ENCODE measurements around the gene TBC1D22A. TPM values are rescaled to one million over a fixed set of nuclear protein-coding genes. Genes with fewer than 3 reads are reported as not detected.

The TBC1D22A gene
- polyA plus RNA-seq, 1 experiment = 24.2 TPM

DNA sequence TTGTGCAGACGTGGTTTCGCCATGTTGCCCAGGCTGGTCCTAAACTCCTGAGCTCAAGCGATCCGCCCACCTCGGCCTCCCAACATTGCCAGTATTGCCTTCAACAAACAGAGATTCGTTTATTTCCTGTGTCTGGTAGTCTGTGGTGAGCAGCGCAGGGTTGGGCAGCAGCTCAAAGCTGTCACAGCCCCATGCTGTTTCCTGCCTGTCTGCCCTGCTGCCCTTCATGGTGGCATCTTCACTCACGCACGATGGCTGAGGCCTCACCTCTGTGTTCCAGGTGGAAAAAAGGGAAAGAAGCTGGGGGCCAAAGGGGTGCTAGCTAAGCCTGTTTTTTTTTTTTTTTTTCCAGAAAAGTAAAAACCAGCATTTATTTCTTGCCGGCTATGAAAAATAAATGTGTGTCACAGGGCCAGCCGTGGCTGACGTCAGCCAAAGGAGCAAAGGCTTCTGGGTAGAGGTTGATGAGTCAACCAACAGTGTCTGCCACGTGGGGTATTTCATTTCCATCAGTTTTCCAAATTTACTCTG lies 28.8 kb downstream of the TBC1D22A start:
- CTCF ChIA-PET = interaction anchor here (0.8 to 4.9 kb wide), 2 partner anchors 12 to 15 kb away, joined by 3 to 34 read pairs; no protein-coding TSS in a partner anchor
- POLR2A ChIA-PET = no interaction called here
- TF ChIP-seq, protein P1, sequence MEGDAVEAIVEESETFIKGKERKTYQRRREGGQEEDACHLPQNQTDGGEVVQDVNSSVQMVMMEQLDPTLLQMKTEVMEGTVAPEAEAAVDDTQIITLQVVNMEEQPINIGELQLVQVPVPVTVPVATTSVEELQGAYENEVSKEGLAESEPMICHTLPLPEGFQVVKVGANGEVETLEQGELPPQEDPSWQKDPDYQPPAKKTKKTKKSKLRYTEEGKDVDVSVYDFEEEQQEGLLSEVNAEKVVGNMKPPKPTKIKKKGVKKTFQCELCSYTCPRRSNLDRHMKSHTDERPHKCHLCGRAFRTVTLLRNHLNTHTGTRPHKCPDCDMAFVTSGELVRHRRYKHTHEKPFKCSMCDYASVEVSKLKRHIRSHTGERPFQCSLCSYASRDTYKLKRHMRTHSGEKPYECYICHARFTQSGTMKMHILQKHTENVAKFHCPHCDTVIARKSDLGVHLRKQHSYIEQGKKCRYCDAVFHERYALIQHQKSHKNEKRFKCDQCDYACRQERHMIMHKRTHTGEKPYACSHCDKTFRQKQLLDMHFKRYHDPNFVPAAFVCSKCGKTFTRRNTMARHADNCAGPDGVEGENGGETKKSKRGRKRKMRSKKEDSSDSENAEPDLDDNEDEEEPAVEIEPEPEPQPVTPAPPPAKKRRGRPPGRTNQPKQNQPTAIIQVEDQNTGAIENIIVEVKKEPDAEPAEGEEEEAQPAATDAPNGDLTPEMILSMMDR (IDR thresholded peaks at IDR 0.05; ENCODE audit: insufficient read depth, low read depth, low read length) = no peak
- Histone ChIP-seq H3K36me3 (ENCODE audit: control insufficient read depth, insufficient read depth, low read length) (peaks cover 17% of the 10 kb centered on the region), H3K4me3 (ENCODE audit: low read depth, low read length) (no peak overlapping the region), H3K27me3 (ENCODE audit: control insufficient read depth, insufficient read depth, low read length) (no peaks in the 10 kb centered on the region)
- no peak for DNase-seq (ENCODE audit: low read depth)

DNA sequence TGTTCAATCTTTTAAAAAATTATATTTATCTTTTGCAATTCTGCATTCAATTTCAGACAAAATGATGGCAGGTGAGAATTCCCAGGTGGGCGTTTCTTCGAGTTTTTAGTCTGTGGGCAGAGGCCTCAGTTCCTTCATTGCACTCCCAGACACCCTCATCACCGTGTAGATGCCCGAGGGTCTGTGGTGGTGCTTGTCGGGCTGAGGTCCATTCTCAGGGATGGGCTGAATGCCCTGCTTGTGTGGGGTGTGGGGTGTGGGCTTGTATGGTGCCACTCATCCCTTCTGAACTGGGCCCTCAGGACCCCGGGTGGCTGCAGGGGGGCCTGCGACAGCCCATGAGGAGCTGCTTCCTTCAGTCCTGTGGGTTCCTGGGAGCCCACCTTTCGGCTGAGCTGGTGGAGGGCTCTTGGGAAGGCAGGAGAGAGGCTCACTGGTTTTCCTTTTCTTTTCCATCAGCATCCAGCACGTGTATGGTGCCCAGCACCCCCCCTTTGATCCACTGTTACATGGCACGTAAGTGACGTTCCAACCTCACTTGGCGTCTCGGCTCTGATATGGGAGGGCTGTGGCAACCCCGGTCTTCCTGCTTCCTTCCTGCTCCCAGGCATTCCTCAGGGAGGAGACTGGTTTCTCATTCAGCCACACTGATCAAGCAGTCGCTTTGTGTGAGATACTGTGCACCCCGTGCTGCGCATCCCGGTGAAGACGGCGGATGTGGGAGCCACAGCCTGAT lies 29.8 kb downstream of the TBC1D22A start:
- POLR2A ChIA-PET = no interaction called here
- CTCF ChIA-PET = interaction anchor here (0.8 to 4.9 kb wide), 3 partner anchors 11 to 34 kb away, joined by 3 to 34 read pairs (median 8); no protein-coding TSS in a partner anchor
- no peak for DNase-seq (ENCODE audit: low read depth)
- TF ChIP-seq, protein P1 (IDR thresholded peaks at IDR 0.05; ENCODE audit: insufficient read depth, low read depth, low read length) = no peak
- H3K27me3 ChIP-seq (ENCODE audit: control insufficient read depth, insufficient read depth, low read length) = no peaks in the 10 kb centered on the region
- H3K36me3 ChIP-seq (ENCODE audit: control insufficient read depth, insufficient read depth, low read length) = peaks cover 17% of the 10 kb centered on the region
- H3K4me3 ChIP-seq (ENCODE audit: low read depth, low read length) = no peak overlapping the region

DNA sequence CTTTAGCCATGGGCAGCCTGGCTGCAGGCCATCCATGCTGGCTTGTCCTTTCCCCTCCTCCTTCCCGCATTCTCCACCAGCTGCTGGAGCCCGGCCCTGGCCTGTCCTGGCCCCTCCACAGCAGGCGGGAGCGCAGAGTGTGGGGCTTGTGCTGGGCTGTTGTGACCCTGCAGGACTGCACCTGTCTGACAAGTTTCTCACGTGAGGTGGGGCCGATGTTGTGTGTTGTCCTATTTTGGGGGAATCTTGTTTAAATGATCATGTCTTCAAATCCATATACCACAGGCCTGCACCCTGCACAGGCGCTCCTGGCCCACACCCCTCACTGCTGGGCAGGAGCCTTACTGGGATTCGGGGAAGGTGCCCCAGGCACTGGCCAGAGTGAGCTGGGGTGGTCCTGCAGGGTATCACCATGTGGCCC lies 30.4 kb downstream of the TBC1D22A start:
- ChIA-PET POLR2A (no interaction called here), CTCF (interaction anchor here (2.8 to 4.9 kb wide), 2 partner anchors 10 to 34 kb away, joined by 8 to 34 read pairs; no protein-coding TSS in a partner anchor)
- DNase-seq (ENCODE audit: low read depth) = no peak
- Histone ChIP-seq H3K27me3 (ENCODE audit: control insufficient read depth, insufficient read depth, low read length) (no peaks in the 10 kb centered on the region), H3K4me3 (ENCODE audit: low read depth, low read length) (no peak overlapping the region), H3K36me3 (ENCODE audit: control insufficient read depth, insufficient read depth, low read length) (peaks cover 20% of the 10 kb centered on the region)
- TF ChIP-seq, protein P1 (IDR thresholded peaks at IDR 0.05; ENCODE audit: insufficient read depth, low read depth, low read length) = no peak

DNA sequence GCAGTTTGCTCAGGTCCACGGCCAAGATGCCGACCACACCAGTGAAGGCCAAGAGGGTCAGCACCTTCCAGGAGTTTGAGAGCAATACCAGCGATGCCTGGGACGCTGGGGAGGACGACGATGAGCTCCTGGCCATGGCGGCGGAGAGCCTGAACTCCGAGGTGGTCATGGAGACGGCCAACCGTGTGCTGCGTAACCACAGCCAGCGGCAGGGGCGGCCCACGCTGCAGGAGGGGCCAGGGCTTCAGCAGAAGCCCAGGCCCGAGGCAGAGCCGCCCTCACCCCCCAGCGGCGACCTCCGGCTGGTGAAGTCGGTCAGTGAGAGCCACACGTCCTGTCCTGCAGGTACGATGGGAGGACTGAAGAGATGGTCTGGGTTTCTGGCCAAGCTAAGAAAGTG lies 31.0 kb downstream of the TBC1D22A start:
- DNase-seq (ENCODE audit: low read depth) = no peak
- H3K4me3 ChIP-seq (ENCODE audit: low read depth, low read length) = no peak overlapping the region
- POLR2A ChIA-PET = no interaction called here
- no peaks in the 10 kb centered on the region for H3K27me3 ChIP-seq (ENCODE audit: control insufficient read depth, insufficient read depth, low read length)
- TF ChIP-seq, protein P1 (IDR thresholded peaks at IDR 0.05; ENCODE audit: insufficient read depth, low read depth, low read length) = no peak
- CTCF ChIA-PET = interaction anchor here (2.8 to 4.9 kb wide), 2 partner anchors 10 to 35 kb away, joined by 8 to 34 read pairs; no protein-coding TSS in a partner anchor
- peaks cover 21% of the 10 kb centered on the region for H3K36me3 ChIP-seq (ENCODE audit: control insufficient read depth, insufficient read depth, low read length)

DNA sequence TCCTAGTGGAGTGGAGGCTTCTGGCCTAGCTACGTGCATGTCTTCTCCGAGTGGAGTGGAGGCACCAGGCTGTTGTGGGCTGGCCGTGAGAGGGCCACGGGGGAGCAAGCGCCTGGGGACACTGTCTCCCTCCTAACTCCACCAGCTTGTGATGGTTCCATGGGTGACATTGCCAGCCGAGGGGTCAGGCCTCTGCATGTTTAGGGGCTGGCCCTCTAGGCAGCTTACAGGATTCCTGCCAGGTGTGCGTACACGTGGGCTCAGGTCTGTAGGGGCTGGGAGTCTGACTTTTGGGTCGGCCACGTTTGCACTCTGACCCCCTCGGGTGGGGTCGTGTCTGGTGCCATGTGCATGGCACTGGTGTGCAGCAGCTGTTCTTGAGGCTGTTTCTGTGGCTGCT lies 31.6 kb downstream of the TBC1D22A start:
- TF ChIP-seq, protein P1 (IDR thresholded peaks at IDR 0.05; ENCODE audit: insufficient read depth, low read depth, low read length) = no peak
- CTCF ChIA-PET = interaction anchor here (1.1 to 4.9 kb wide), 3 partner anchors 9 to 52 kb away, joined by 3 to 34 read pairs (median 8); no protein-coding TSS in a partner anchor

More for the DNA sequence above, 31.6 kb downstream of the TBC1D22A start:
- no peak for DNase-seq (ENCODE audit: low read depth)
- Histone ChIP-seq H3K27me3 (ENCODE audit: control insufficient read depth, insufficient read depth, low read length) (no peaks in the 10 kb centered on the region), H3K36me3 (ENCODE audit: control insufficient read depth, insufficient read depth, low read length) (peaks cover 21% of the 10 kb centered on the region), H3K4me3 (ENCODE audit: low read depth, low read length) (no peak overlapping the region)
- POLR2A ChIA-PET = no interaction called here
